ENCODE measurements around the gene PSMD5. TPM values are rescaled to one million over a fixed set of nuclear protein-coding genes. Genes with fewer than 3 reads are reported as not detected.

The PSMD5 gene
- total RNA-seq, 1 donor from 2014 or later: 44.4 TPM

DNA sequence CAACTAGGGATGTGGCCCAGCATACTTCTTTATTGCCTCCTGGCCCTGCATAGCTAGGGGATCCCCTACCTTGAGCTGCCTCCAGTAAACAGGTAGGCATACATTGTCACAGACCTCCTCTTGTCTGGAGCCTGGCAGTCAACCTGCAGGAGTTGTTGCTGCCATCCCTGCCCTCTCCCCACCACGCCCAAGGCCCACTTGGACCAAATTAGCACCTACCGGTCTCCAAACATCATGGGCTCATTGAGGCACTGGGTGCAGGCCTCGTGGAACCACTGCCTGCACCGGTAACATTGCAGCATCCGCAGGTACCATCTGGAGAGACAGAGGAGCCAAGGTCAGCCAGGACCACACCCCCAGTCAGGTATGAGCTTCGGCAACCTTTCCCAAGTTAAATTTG lies 23.9 kb upstream of the PSMD5 start:
- no peak overlapping the region for H3K4me3 ChIP-seq (ENCODE audit: low read depth, low read length)
- peaks cover 2% of the 10 kb centered on the region for H3K36me3 ChIP-seq (ENCODE audit: control insufficient read depth, insufficient read depth, low read length)
- DNase-seq (ENCODE audit: low read depth): no peak
- TF ChIP-seq, protein P1, sequence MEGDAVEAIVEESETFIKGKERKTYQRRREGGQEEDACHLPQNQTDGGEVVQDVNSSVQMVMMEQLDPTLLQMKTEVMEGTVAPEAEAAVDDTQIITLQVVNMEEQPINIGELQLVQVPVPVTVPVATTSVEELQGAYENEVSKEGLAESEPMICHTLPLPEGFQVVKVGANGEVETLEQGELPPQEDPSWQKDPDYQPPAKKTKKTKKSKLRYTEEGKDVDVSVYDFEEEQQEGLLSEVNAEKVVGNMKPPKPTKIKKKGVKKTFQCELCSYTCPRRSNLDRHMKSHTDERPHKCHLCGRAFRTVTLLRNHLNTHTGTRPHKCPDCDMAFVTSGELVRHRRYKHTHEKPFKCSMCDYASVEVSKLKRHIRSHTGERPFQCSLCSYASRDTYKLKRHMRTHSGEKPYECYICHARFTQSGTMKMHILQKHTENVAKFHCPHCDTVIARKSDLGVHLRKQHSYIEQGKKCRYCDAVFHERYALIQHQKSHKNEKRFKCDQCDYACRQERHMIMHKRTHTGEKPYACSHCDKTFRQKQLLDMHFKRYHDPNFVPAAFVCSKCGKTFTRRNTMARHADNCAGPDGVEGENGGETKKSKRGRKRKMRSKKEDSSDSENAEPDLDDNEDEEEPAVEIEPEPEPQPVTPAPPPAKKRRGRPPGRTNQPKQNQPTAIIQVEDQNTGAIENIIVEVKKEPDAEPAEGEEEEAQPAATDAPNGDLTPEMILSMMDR (IDR thresholded peaks at IDR 0.05; ENCODE audit: insufficient read depth, low read length, poor library complexity, severe bottlenecking): no peak
- no peaks in the 10 kb centered on the region for H3K27me3 ChIP-seq (ENCODE audit: control insufficient read depth, insufficient read depth, low read length)

DNA sequence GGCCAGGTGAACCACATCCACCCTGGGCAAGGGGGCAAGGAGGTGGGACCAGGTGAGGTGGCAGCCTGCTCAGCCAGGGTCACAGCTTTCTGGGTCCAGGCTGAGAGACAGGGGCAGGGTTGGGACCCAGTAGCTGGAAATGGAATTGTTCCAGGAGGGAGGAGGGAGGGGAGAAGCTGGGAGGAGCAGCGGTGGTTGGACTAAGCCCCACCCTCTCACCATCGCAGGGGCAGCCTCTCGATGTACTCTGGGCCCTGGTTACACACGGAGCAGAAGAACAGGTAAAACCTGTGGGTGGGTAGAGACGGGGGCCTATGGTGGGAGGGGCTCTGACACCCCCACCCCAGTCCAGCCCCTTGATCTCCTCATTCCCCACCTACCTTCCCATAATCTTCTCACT lies 23.1 kb upstream of the PSMD5 start:
- DNase-seq (ENCODE audit: low read depth): no peak
- TF ChIP-seq, protein P1 (IDR thresholded peaks at IDR 0.05; ENCODE audit: insufficient read depth, low read length, poor library complexity, severe bottlenecking): no peak
- peaks cover 2% of the 10 kb centered on the region for H3K36me3 ChIP-seq (ENCODE audit: control insufficient read depth, insufficient read depth, low read length)
- H3K27me3 ChIP-seq (ENCODE audit: control insufficient read depth, insufficient read depth, low read length): no peaks in the 10 kb centered on the region
- no peak overlapping the region for H3K4me3 ChIP-seq (ENCODE audit: low read depth, low read length)

DNA sequence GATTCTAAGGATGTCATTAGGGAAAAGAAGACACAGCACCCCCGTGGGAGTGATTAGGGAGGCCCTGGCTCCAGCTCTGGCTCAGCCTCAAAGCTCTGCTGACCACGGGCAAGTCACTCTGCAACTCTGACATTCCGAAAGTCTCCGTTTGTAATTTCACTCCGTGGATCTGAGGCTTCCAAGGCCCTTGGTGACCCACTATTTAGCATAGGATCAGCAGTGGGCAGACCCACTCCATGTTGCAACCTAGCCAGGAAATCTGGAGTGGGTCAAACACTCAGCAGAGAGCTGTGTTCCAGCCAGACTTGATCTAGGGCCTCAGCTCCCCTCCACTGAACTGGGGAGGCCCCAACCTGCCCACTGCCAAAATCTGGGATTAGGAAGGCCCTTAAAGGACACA lies 22.5 kb upstream of the PSMD5 start:
- TF ChIP-seq, protein P1 (IDR thresholded peaks at IDR 0.05; ENCODE audit: insufficient read depth, low read length, poor library complexity, severe bottlenecking): no peak
- no peak overlapping the region for H3K4me3 ChIP-seq (ENCODE audit: low read depth, low read length)
- H3K27me3 ChIP-seq (ENCODE audit: control insufficient read depth, insufficient read depth, low read length): no peaks in the 10 kb centered on the region
- peaks cover 2% of the 10 kb centered on the region for H3K36me3 ChIP-seq (ENCODE audit: control insufficient read depth, insufficient read depth, low read length)
- DNase-seq (ENCODE audit: low read depth): no peak

DNA sequence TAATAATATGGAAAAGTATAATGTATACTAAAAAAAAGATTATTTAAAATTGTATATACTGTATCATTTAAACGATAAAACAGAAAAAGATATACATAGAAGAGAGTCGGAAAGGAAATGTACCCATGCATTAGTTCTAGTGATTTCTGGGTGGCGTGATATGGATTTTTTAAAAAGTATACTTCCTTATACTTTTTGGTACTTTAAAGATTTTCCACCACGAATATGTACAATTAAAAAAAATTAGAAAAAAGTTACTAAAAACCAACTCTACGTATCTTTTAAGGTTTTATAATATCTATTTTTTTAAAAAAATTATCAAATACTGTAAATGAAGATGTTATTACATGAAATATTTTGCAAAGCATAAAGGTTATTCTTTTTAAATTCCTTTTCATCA lies 22.0 kb upstream of the PSMD5 start:
- H3K36me3 ChIP-seq (ENCODE audit: control insufficient read depth, insufficient read depth, low read length): peaks cover 2% of the 10 kb centered on the region
- H3K27me3 ChIP-seq (ENCODE audit: control insufficient read depth, insufficient read depth, low read length): no peaks in the 10 kb centered on the region
- no peak overlapping the region for H3K4me3 ChIP-seq (ENCODE audit: low read depth, low read length)
- TF ChIP-seq, protein P1 (IDR thresholded peaks at IDR 0.05; ENCODE audit: insufficient read depth, low read length, poor library complexity, severe bottlenecking): no peak
- no peak for DNase-seq (ENCODE audit: low read depth)

DNA sequence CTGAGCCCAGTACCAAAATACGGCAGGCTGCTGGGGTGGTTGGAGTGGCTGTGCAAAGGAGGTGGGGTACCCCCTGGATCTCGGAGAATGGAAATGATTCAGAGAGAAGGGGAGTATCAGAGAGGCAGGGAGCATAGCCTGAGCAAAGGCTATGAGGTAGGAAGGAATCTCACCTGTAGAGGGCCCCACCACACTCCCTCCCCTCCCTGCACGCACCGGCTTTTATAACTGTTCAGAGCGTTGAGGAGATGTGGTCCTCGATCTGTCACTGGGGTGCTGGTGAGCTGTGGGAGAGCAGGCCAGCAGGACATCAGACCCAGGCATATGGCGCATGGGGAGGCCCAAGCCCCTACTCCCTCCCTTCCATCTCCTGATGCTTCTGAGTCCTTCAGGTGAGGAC lies 21.1 kb upstream of the PSMD5 start:
- Histone ChIP-seq H3K36me3 (ENCODE audit: control insufficient read depth, insufficient read depth, low read length) (peaks cover 2% of the 10 kb centered on the region), H3K4me3 (ENCODE audit: low read depth, low read length) (no peak overlapping the region), H3K27me3 (ENCODE audit: control insufficient read depth, insufficient read depth, low read length) (no peaks in the 10 kb centered on the region)
- no peak for DNase-seq (ENCODE audit: low read depth)
- TF ChIP-seq, protein P1 (IDR thresholded peaks at IDR 0.05; ENCODE audit: insufficient read depth, low read length, poor library complexity, severe bottlenecking): no peak

DNA sequence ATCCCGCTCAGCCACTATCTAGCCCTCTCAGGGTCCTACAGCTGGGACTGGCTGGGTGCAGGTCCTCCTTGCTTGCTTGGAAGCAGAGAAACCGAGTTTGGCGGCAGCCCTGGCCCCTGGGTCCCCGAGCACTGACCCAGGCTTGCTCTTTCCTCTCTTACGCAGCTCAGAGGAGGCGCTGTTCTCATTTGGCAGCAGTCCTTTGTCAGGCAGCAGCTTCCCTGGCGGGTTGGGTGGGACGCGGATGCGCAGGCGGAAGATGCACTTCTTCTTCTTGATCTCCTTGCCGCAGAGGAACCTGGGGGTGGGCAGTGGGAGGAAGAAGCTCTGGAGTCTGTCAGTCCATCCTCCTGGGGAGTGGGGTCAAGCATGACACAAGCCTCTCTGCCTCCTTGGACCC lies 19.7 kb upstream of the PSMD5 start:
- no peak for DNase-seq (ENCODE audit: low read depth)
- Histone ChIP-seq H3K36me3 (ENCODE audit: control insufficient read depth, insufficient read depth, low read length) (peaks cover 5% of the 10 kb centered on the region), H3K27me3 (ENCODE audit: control insufficient read depth, insufficient read depth, low read length) (no peaks in the 10 kb centered on the region), H3K4me3 (ENCODE audit: low read depth, low read length) (no peak overlapping the region)
- TF ChIP-seq, protein P1 (IDR thresholded peaks at IDR 0.05; ENCODE audit: insufficient read depth, low read length, poor library complexity, severe bottlenecking): no peak
